GM19238 (cell line): ENCODE measurements around the gene EFNA4.

Source experiments
- DNase-seq: peaks from one replicate; pipeline ENCODE4 v3.0.0; 2011; ENCODE audit warnings: low spot score; ENCODE audit not compliant: insufficient read length

Gene EFNA4

DNA sequence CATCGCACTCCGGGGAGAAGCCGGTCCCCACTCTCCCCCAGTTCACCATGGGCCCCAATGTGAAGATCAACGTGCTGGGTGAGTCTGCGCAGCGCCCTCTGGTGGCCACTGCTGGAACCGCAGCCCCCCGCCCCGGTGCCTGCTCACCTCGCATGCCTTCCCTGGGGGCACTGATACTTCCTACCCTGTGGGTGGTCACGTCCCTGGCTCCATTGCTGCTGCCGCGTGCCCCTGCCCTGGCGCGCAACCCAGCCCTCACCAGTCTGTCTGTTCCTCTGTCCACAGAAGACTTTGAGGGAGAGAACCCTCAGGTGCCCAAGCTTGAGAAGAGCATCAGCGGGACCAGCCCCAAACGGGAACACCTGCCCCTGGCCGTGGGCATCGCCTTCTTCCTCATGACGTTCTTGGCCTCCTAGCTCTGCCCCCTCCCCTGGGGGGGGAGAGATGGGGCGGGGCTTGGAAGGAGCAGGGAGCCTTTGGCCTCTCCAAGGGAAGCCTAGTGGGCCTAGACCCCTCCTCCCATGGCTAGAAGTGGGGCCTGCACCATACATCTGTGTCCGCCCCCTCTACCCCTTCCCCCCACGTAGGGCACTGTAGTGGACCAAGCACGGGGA is 22.7 kb downstream of the EFNA4 start:
- peak; percentile 71 for DNase-seq

DNA sequence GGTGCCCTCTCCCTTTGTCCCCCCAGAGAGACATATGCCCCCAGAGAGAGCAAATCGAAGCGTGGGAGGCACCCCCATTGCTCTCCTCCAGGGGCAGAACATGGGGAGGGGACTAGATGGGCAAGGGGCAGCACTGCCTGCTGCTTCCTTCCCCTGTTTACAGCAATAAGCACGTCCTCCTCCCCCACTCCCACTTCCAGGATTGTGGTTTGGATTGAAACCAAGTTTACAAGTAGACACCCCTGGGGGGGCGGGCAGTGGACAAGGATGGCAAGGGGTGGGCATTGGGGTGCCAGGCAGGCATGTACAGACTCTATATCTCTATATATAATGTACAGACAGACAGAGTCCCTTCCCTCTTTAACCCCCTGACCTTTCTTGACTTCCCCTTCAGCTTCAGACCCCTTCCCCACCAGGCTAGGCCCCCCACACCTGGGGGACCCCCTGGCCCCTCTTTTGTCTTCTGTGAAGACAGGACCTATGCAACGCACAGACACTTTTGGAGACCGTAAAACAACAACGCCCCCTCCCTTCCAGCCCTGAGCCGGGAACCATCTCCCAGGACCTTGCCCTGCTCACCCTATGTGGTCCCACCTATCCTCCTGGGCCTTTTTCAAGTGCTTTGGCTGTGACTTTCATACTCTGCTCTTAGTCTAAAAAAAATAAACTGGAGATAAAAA is 23.5 kb downstream of the EFNA4 start:
- DNase-seq, result no peak

DNA sequence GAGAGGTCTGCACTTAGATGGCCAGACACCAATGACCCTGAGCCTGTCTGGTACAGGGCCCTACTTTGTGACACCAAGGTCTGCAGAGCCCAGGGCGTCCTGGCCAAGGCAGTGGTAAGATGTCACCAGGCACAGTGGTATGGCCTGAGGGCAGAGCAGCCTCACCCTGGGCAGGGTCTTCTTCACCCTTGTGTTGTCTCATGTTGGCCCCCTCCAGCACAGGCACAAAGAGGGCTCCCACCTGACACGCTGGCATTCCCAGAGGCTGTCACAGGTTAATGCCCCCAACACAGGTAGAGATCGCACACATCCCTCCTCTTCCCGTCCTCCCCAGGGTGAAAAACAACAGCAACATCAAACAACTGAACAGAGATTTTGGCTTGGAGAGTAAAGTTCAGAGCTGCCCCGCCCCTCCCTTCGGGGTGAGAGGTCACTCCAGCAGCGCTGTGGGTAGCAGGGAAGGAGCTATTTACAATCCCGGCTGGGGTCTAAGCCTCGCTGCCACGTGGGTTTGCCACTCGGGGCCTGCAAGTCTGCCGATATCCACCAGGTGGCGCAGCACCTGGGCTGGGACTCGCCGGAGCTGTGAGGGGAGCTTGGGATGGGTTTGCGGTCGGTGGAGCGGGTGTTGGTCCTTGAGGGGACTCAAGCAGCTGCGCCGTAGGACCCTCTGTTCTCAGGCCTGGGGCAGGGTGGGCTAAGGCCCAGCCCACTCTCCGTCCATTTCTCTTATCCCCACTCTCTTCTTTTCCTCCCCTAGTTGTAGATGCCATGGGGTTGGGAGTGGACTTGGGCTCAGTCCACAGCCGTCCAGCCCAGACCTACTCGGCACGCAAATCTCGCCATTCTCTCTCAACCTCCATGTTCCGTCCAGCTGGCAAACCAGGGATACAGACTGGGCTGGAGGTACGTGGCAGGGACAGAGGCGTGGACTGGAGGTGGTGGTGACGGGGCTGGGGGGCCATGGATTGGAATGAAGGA is 27.8 kb downstream of the EFNA4 start:
- peak; percentile 68 for DNase-seq

DNA sequence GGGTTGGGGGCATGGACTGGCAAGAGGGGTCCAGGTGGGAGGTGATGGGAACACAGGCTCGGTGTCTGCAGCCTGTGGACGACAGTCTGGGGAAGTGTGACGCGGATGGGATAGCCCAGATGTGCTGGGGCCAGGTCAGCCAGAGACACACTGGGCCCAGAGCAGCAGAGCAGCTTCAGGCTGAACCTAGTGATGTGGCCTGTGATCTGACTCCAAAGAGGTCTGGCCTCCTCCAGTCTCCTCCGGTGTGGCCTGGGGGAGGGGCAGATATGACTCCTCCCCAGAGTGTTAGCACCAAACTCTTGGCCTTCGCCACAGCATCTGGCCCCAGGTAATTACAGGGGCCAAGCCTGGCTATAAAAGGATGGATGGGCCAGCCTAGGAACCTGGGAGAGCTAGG is 28.6 kb downstream of the EFNA4 start:
- no peak for DNase-seq

DNA sequence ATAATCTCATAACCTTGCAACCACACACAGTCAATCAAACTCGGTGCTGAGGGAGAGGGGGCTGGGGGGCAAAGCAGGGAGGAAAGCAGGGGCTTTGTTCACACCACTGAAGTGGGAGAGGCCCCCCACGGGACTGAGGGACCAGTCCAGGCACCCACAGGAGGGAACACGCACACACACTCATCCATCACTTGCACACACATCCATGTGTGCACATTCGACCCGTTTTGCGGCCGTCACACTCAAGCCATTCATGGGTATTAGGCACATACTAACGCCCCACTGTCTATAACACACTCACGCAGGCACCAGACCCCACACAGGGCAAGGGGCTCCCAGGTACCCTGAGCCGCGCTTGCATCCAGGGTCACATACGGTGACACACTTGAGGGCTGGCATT is 29.1 kb downstream of the EFNA4 start:
- no peak for DNase-seq

DNA sequence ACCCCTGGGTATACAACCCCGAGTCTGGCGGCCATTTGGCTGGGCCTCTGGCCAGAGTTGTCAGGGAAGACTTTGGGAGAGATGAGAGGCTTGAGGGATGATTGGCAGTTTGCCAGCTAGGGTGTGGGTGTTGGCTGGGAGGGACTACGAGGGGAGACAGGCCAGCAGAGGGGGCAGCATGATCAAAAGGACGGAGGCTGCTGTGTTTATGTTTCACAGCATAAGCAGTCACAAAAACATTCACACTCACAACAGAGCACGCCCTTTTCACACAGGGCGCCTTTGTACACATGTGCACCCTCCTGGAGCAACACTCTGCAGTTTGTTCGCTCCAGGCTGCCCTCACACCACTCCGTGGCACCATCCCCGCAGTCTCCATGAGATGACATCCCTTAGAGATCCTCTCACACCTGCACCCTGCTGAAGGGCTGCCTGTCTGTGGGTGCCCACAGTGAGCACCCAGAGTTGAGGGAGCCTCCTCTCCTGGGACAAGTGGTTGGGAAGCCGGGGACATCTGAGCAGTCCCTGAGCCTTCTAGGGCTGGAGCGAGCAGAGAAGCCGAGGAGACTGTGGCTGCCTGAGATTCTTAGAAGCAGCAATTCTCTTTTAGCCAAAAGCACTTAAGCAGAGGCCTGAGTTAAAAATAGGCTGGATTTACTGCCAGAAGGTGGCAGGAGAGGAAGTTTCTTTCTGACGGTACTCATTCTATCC is 30.5 kb downstream of the EFNA4 start:
- no peak for DNase-seq

DNA sequence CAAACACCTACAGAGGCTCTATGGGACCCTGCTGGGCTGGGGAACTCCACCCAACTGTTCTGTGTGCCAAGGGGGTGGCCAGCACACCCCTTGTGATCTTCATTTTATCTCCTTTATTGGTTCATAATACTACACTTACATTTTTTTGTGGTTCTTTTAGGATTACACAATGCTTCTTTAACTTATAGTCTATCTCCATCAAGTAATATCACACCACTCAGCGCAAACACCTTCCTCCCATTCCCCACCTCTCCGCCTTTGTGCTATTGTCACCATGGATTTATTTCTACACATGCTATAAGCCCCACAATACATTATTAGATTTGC is 31.0 kb downstream of the EFNA4 start:
- no peak for DNase-seq

DNA sequence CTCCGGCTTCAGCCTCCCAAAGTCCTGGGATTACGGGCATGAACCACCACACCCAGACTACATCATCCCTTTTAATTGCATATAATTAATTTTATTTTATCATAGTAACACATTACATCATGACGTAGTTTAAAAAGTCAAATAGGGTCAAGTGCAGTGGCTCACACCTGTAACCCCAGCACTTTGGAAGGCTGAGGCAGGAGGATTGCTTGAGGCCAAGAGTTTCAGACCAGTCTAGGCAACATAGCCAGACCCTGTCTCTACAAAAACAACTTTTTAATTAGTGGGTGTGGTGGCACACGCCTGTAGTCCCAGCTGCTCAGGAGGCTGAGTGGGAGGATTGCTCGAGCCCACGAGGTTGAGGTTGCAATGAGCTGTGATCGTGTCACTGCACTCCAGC is 35.8 kb downstream of the EFNA4 start:
- no peak for DNase-seq

DNA sequence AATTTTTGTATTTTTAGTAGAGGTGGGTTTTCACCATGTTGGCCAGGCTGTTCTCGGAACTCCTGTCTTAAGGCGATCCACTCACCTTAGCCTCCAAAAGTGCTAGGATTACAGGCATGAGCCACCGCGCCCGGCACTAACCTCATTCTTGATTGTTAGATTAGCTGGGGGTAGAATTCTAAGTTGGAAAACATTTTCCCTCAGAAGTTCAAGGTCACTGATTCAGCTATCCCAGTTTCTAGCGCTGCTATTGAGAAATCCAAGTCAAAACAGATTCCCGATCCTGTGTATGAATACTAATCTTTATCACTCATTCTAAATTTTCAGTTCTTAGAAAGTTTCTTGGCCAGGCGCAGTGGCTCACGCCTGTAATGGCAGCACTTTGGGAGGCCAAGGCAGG is 39.8 kb downstream of the EFNA4 start:
- DNase-seq, result no peak

DNA sequence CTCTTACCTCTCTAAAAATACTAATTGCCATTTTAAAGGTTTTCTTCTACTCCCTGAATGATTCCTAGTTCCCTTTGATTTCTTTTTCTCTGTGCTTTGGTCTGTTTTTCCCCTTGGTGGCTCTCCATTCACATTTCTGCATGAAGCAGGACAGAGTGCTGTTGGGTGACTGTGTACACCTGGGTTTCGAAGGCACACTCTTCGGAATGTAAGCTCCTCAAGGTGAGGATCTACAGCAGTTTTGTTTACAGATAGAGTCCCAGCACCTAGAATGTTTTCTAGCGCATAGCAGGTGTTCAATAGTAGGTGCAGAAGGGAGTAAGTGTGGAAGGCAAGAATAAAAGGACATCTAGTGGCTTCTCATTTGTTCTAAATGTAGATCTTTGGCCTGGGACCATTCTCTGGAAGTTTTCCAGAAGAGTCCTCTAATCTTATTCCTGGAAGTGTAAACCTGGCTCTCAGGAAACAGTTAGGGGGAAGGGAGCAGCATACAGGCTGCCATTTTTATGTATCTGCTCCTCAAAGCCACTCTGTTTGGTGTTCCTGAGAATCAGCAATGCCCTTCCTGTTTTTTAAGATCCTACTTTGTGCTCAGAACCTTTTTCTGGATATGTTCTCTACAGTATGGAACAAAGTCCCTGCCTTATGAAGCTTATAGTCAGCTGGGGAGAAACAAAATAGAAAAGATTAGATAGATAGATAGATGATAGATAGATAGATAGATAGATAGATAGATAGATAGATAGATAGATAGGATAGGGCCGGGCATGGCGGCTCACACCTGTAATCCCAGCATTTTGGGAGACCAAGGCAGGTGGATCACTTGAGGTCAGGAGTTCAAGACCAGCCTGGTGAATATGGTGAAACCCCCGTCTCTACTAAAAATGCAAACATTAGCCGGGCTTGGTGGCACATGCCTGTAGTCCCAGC is 41.3 kb downstream of the EFNA4 start:
- DNase-seq, result no peak

DNA sequence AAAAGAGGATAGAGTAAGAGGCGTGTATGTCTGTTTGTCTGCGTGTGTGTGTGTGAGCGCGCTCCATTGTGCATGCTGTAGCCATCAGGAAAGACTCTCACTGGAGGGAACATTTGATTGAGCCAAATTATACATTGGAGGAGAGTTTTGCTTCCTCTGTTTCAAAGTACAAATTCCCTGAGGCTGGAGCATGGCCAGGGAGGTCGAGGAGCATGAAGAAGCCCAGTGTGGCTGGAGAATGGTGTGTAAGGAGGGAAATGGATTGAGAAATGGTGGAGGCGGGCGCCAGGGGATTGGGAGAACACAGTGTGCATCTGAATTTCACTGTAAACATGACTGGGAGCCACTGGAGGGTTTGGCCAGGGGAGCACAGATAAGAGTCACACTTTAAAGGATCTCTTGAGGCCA is 42.1 kb downstream of the EFNA4 start:
- no peak for DNase-seq

DNA sequence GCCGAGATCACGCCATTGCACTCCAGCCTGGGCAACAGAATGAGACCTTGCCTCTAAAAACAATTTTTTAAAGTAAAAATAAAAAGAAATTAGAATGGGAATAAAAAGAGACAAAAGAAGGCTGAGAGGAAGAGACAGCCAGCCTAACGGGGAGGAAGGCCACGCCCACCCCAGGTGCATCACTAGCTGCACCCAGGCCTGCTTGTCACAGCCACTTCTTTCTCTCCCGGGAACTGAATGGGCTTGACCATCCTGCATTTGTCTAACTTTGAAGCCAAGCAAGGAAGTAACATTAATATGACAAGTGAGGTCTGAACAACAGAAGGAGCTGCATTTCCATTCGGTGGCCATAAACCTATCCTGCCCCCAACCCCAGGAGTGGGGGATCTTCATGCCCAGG is 43.3 kb downstream of the EFNA4 start:
- DNase-seq, result no peak

DNA sequence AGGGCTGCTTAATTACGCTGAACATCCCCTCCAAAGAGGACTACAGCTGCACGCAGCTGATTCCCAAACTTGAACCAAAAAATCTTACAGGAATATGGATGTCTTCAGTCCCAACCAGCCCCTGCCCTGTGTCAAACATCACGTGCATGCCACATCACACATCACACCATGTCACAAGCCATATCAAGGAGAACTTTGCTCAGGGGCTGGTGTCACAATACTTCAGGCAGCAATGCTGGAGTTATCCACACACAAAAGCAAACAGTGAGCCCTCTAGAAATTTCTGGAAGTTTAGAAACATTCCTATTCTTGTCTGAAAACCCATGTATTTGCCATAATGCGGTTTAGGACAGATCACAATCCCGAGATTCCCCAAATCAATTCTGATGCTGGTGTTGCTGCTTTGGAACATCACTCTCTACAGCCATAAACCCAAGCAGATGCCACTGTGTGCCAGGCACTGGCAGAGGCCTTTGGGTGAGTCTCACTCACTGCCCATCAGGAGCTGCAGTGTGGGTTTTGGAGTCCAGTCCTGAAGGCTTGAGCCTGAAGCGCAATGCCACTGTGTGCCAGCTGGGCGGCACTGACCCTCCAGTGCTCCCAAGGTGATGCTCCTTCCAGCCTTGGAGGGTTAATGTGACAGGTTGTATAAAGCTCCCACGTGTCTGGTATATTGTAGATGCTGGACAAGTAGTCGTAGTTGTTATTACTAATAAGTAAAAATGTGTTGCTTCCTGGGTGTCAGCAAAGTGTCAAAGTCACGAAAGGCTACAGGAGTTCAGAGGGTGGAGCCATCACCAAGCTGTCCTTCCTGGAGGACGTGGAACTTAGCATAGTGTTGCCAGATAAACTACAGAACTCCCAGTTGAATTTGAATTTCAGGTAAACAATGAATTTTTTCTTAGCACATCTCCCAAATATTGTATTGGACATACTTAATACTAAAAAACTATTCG is 44.0 kb downstream of the EFNA4 start:
- no peak for DNase-seq

DNA sequence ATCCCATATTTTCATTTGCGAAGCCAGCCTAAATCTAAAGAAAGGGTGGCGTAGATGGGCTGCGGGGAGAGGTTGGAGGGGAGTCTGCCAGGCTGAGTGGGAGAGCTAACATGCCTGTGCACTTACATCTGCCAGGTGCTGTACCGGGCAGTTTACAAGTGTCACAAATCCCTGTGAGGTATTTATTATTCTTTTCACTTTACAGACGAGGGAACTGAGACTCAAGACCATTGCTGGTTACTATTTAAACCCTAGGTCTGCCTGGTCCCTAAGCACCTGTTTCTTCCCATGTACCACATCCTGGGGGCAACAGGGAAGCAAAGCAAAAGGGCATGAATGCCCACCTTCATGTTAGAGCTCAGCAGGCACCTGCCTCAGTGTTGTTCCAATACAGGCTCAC is 44.8 kb downstream of the EFNA4 start:
- no peak for DNase-seq

DNA sequence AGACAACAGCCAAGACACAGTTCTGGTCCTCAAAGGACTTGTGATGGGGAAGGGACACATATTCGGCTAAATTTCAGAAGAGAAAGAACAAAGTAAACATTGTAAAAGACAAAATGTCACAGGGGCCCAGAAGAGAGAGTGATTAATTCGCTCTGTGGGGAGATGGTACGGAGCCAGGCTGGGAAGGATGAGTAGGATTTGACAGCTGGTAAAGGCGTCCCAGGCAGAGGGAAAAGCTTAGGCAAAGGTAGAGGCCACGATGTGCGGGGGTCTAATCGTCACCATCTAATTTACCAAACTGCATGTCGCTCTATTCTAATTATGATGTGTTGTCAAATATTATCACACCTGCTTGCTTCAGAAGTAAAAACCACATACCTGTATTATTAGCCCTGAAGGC is 46.8 kb downstream of the EFNA4 start:
- no peak for DNase-seq

DNA sequence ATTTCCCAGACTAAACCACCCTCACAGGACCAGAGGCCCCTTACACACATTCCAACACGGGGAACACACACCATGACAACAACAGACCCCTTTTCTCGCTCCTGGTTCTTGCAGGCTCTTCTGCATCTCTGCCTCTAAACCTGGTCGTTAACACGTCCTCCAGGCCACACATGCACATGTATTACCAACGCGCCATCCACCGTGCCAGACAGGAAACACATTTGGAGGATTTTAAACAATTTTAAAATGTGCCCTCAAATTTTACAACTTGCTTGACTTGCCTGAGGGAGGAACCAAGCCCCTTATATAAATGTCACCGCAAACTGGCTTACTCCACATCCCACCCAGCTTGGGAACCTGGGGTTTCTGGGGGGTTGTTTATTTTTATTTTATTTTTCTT is 47.3 kb downstream of the EFNA4 start:
- DNase-seq, result no peak

DNA sequence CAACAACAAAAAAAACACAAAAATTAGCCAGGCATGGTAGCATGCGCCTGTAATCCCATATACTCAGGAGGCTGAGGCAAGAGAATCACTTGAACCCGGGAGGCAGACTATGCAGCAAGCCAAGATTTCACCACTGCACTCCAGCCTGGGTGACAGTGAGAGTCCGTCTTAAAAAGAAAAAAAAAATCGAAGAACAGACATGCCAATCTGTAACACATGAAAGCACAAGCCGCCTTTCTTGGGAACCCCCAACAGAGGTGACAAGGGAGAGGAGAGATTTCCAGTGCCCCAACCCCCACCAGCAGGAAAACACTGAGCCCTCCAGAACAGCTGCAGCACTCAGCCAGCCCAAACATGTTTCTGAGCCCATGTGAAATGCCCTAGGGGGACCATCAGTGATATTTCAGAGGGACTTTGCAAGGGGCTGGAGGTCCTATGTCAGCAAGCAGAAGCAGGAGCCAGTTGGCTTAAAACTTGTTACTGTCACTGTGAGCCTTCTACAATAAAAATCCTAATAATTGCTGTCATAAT is 50.0 kb downstream of the EFNA4 start:
- no peak for DNase-seq

DNA sequence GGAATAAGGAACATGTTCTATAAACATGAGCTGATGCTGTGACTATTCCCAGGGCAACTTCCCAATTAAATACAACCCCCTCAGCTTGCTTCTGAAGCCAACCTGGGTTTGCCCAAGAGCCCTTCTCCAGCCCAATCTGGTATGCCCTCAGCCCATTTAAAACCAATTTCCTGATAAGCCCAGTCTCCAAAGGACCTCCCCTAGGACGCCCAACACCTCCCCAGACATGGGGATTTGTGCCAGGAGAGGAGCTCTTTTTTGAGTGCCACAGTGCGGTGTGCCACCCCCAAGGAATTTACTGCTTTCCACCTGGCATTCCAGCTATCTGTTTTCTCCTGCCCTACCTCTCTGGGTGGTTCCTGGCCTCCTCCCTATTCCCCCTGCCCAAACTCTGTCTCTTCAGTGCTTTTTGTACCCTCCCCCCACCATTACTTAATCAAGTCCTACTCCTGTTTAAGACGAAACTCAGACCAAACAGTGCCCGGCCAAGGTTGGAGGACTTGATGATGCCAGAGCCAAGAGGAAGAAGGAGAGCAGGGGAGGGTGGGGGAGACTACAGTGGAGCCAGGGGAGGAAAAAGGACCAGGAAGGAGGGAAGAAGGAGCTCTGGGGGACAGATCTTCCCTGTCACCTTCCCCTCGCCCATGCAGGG is 52.7 kb downstream of the EFNA4 start:
- no peak for DNase-seq

DNA sequence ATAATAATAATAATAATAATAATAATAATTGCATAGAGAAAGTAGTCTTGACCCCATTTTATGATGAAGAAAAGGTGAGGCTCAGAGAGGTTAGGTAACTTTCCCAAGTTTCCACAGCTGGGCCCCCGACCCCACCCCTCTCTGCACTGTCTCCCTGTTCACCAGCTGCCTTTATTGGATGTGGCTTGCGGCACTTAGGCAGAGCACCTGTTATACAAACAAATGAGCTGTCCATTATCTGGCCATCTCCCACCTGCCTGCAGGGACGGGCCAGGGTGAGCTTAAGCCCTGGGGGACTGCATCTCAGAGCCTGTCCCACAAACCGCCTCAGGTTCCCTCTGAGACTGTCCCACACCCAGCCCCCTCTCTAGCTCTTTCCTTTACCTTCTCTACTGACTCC is 54.1 kb downstream of the EFNA4 start:
- DNase-seq, result no peak
